ENCODE measurements around the gene TNC.

TNC gene

GRCh38 chr9:115093520-115093919 is 24.4 kb downstream of the TNC start:
- Mint-ChIP-seq H3K4me3 (no peak overlapping the region), H3K9me3 (no peaks in the 10 kb centered on the region), H3K27me3 (peaks cover 55% of the 10 kb centered on the region), H3K27ac (no peak overlapping the region), H3K36me3 (ENCODE audit: low read depth) (no peaks in the 10 kb centered on the region), H3K4me1 (ENCODE audit: low read depth) (no peaks in the 10 kb centered on the region)

GRCh38 chr9:115090486-115090885 is 27.5 kb downstream of the TNC start:
- Mint-ChIP-seq H3K4me3 (no peak overlapping the region), H3K27me3 (peaks cover 36% of the 10 kb centered on the region), H3K4me1 (ENCODE audit: low read depth) (no peaks in the 10 kb centered on the region), H3K36me3 (ENCODE audit: low read depth) (no peaks in the 10 kb centered on the region), H3K9me3 (no peaks in the 10 kb centered on the region), H3K27ac (no peak overlapping the region)

- H3K36me3 Mint-ChIP-seq (ENCODE audit: low read depth) = no peaks in the 10 kb centered on the region
- no peak overlapping the region for H3K4me3 Mint-ChIP-seq
- H3K27me3 Mint-ChIP-seq = peaks cover 26% of the 10 kb centered on the region
- H3K27ac Mint-ChIP-seq = no peak overlapping the region
- H3K9me3 Mint-ChIP-seq = no peaks in the 10 kb centered on the region
- H3K4me1 Mint-ChIP-seq (ENCODE audit: low read depth) = no peaks in the 10 kb centered on the region
Observed at GRCh38 chr9:115088860-115089259, 29.1 kb downstream of the TNC start.

GRCh38 chr9:115086886-115087285 is 31.1 kb downstream of the TNC start:
- H3K9me3 Mint-ChIP-seq = no peaks in the 10 kb centered on the region
- H3K27me3 Mint-ChIP-seq = peaks cover 13% of the 10 kb centered on the region
- no peak overlapping the region for H3K4me3 Mint-ChIP-seq
- H3K27ac Mint-ChIP-seq = no peak overlapping the region
- H3K36me3 Mint-ChIP-seq (ENCODE audit: low read depth) = no peaks in the 10 kb centered on the region
- H3K4me1 Mint-ChIP-seq (ENCODE audit: low read depth) = no peaks in the 10 kb centered on the region

- H3K9me3 Mint-ChIP-seq = no peaks in the 10 kb centered on the region
- no peaks in the 10 kb centered on the region for H3K36me3 Mint-ChIP-seq (ENCODE audit: low read depth)
- H3K27ac Mint-ChIP-seq = no peak overlapping the region
- H3K4me3 Mint-ChIP-seq = no peak overlapping the region
- H3K27me3 Mint-ChIP-seq = peaks cover 10% of the 10 kb centered on the region
- H3K4me1 Mint-ChIP-seq (ENCODE audit: low read depth) = no peaks in the 10 kb centered on the region
Observed at GRCh38 chr9:115086461-115086860, 31.5 kb downstream of the TNC start.

- Mint-ChIP-seq H3K27ac (no peak overlapping the region), H3K4me1 (ENCODE audit: low read depth) (no peaks in the 10 kb centered on the region), H3K9me3 (no peaks in the 10 kb centered on the region), H3K36me3 (ENCODE audit: low read depth) (no peaks in the 10 kb centered on the region), H3K4me3 (no peak overlapping the region), H3K27me3 (peaks cover 4% of the 10 kb centered on the region)
Observed at GRCh38 chr9:115085773-115086377, 32.1 kb downstream of the TNC start.

GRCh38 chr9:115084709-115085108 is 33.2 kb downstream of the TNC start:
- Mint-ChIP-seq H3K4me3 (no peak overlapping the region), H3K9me3 (no peaks in the 10 kb centered on the region), H3K27me3 (peaks cover under 1% of the 10 kb centered on the region), H3K36me3 (ENCODE audit: low read depth) (no peaks in the 10 kb centered on the region), H3K27ac (no peak overlapping the region), H3K4me1 (ENCODE audit: low read depth) (no peaks in the 10 kb centered on the region)

- no peaks in the 10 kb centered on the region for H3K4me1 Mint-ChIP-seq (ENCODE audit: low read depth)
- no peaks in the 10 kb centered on the region for H3K36me3 Mint-ChIP-seq (ENCODE audit: low read depth)
- no peak overlapping the region for H3K4me3 Mint-ChIP-seq
- H3K27ac Mint-ChIP-seq = no peak overlapping the region
- no peaks in the 10 kb centered on the region for H3K27me3 Mint-ChIP-seq
- no peaks in the 10 kb centered on the region for H3K9me3 Mint-ChIP-seq
Observed at GRCh38 chr9:115084157-115084556, 33.8 kb downstream of the TNC start.

GRCh38 chr9:115080242-115080641 is 37.7 kb downstream of the TNC start:
- H3K27ac Mint-ChIP-seq = no peak overlapping the region
- no peak overlapping the region for H3K4me3 Mint-ChIP-seq
- no peaks in the 10 kb centered on the region for H3K4me1 Mint-ChIP-seq (ENCODE audit: low read depth)
- no peaks in the 10 kb centered on the region for H3K36me3 Mint-ChIP-seq (ENCODE audit: low read depth)
- H3K9me3 Mint-ChIP-seq = no peaks in the 10 kb centered on the region
- peaks cover 4% of the 10 kb centered on the region for H3K27me3 Mint-ChIP-seq

GRCh38 chr9:115079156-115079555 is 38.8 kb downstream of the TNC start:
- Mint-ChIP-seq H3K36me3 (ENCODE audit: low read depth) (no peaks in the 10 kb centered on the region), H3K27me3 (peaks cover 4% of the 10 kb centered on the region), H3K9me3 (no peaks in the 10 kb centered on the region), H3K4me3 (no peak overlapping the region), H3K4me1 (ENCODE audit: low read depth) (no peaks in the 10 kb centered on the region), H3K27ac (no peak overlapping the region)

- peaks cover 22% of the 10 kb centered on the region for H3K27me3 Mint-ChIP-seq
- no peaks in the 10 kb centered on the region for H3K4me1 Mint-ChIP-seq (ENCODE audit: low read depth)
- H3K27ac Mint-ChIP-seq = no peak overlapping the region
- H3K9me3 Mint-ChIP-seq = no peaks in the 10 kb centered on the region
- no peak overlapping the region for H3K4me3 Mint-ChIP-seq
- no peaks in the 10 kb centered on the region for H3K36me3 Mint-ChIP-seq (ENCODE audit: low read depth)
Observed at GRCh38 chr9:115073456-115073855, 44.5 kb downstream of the TNC start.

- Mint-ChIP-seq H3K9me3 (no peaks in the 10 kb centered on the region), H3K27ac (no peak overlapping the region), H3K27me3 (peaks cover 23% of the 10 kb centered on the region), H3K36me3 (ENCODE audit: low read depth) (no peaks in the 10 kb centered on the region), H3K4me3 (no peak overlapping the region), H3K4me1 (ENCODE audit: low read depth) (no peaks in the 10 kb centered on the region)
Observed at GRCh38 chr9:115071176-115071575, 46.8 kb downstream of the TNC start.

- Mint-ChIP-seq H3K9me3 (no peaks in the 10 kb centered on the region), H3K4me1 (ENCODE audit: low read depth) (no peaks in the 10 kb centered on the region), H3K27me3 (peaks cover 29% of the 10 kb centered on the region), H3K4me3 (no peak overlapping the region), H3K36me3 (ENCODE audit: low read depth) (no peaks in the 10 kb centered on the region), H3K27ac (no peak overlapping the region)
Observed at GRCh38 chr9:115069771-115070170, 48.2 kb downstream of the TNC start.

GRCh38 chr9:115069302-115069701 is 48.7 kb downstream of the TNC start:
- no peak overlapping the region for H3K27ac Mint-ChIP-seq
- H3K4me1 Mint-ChIP-seq (ENCODE audit: low read depth) = no peaks in the 10 kb centered on the region
- H3K9me3 Mint-ChIP-seq = no peaks in the 10 kb centered on the region
- H3K27me3 Mint-ChIP-seq = peaks cover 30% of the 10 kb centered on the region
- H3K36me3 Mint-ChIP-seq (ENCODE audit: low read depth) = no peaks in the 10 kb centered on the region
- no peak overlapping the region for H3K4me3 Mint-ChIP-seq

- Mint-ChIP-seq H3K27me3 (peaks cover 32% of the 10 kb centered on the region), H3K4me3 (no peak overlapping the region), H3K4me1 (ENCODE audit: low read depth) (peaks cover 9% of the 10 kb centered on the region), H3K27ac (no peak overlapping the region), H3K36me3 (ENCODE audit: low read depth) (no peaks in the 10 kb centered on the region), H3K9me3 (no peaks in the 10 kb centered on the region)
Observed at GRCh38 chr9:115068031-115068430, 49.9 kb downstream of the TNC start.

GRCh38 chr9:115063058-115063845 is 54.7 kb downstream of the TNC start:
- Mint-ChIP-seq H3K4me3 (no peak overlapping the region), H3K36me3 (ENCODE audit: low read depth) (no peaks in the 10 kb centered on the region), H3K4me1 (ENCODE audit: low read depth) (peaks cover 9% of the 10 kb centered on the region), H3K27ac (peak overlapping the region; percentile 23), H3K9me3 (no peaks in the 10 kb centered on the region), H3K27me3 (peaks cover 25% of the 10 kb centered on the region)
